ENCODE measurements around the gene STOML1.
"Not testable (repeated sequence)": the region's sequence is repeated elsewhere in the genome, so short reads cannot be mapped to it uniquely, and the experiment has no call there.

The STOML1 gene

DNA sequence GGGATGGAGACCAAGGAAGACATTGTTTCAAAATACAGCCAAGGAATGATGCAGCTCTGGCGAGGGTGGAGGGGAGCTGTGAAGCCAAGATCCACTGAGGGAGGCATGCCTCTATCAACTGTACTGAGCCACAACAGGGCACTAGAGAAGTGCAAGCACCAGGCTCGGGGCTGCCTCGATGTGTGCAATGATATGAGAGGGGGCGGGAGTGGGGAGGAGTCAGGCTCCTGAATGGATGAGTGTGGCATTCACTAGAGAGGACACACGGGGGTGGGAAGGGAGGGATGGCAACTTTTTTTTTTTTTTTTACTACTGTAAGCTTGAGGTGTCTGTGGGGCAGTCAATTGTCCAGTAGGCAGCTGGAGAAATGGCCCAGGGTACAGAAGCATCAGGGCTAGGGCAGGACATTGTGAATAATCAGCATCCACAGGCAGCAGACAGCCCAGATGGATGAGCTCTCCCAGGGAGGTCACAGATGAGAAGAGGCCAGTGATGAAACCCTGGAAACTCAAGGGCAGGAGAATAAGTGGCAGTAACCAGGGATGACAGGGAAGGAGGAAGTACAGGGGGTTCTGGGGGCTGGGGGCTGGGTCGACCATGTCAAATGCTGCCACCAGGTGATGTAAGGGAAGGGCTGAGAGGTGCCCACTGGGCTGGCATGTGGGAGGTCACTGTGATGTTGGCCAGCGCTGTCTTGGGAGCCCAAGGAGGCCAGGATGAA lies 5.9 kb downstream of the STOML1 start:
- DNase-seq = no peak

DNA sequence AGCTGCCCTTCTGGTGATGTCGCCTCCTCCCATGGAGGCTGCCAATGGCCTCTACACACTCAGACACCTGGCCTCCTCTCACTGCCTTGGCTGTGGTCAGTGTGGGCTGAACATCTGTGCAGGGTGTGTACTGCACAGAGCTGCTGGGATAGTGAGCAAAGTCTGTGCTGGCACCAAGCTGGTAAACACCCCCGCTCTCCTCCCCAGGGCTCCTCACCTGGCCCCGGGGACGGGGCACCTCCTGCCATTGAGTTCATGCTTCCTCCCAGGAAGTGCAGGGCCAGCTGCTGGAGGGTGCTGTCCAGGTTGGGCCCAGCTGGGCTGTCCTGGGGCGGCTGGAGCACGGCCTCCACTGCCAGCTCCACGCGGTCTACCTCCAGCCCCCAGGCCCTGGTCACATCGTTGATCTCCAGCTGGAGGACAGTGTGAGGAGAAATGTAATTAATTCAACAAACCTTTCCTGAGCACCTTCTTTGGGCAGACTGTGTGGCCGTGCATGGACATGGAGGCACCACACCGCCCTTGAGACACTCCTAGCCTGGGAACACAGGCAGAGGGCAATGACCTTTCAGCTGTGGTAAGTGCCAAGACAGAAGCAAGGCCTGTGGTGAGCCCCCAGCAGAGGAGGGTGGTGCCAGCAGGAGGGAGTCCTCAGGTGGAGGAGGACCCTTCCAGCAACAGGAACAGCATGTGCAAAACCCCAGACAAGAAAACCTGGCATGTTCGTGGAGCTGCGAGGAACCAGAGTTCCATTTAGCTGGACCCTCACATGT lies 6.8 kb downstream of the STOML1 start:
- no peak for DNase-seq

DNA sequence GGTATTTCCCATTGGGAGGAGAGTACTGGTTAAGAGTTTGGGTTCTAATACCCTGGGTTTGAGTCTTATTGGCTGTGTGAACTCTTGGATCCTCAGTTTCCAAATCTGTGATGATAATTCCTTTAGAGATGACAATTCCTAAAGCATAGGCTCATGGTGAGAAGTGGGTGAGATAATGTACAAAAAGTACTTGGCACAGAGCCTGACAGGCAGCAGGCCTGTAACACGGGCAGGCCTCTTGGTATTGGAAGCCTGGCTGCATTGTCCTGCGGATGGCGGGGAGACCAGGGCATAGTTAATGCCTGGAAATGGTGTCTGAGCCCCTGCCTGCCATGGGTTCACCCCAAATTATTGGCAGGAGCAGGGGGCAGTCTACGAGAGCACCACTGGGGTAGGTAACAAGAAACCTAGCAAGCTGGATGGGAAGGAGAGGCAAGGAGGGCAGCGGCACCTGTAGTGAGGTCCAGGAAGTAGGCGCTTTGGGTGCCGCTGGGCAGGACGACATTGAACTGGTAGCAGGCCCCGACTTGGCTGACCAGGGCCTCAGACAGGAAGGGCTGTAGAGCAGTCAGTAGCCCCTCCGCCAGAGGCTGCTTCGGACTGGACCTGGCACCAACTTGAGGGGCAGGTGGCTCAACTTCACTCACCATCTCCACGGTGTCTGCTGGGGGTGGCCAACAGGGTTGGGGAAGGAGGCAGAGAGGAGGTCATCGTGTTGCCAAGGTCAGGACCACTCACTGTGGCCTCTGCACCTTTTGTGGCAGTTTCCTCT lies 7.7 kb downstream of the STOML1 start:
- no peak for DNase-seq

DNA sequence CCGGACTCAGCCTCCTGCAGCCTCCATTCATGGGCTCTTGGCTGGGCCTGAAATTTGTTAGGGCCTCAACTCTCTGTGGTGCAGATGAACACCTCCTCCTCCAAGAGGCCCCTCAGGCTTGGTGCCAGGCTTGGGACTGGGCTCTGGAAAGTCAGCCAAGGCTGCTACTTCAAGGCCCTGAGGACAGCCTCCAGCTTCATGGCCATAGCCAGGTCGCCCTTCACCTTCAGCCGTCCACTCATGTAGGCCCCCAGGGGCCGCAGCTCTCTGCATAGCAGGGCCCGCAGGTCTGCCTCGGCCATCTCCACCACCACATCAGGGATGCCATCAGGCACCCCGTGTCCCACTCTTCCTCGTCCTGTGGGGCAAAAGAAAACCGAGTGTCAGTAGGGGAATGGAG lies 8.3 kb downstream of the STOML1 start:
- DNase-seq = no peak

DNA sequence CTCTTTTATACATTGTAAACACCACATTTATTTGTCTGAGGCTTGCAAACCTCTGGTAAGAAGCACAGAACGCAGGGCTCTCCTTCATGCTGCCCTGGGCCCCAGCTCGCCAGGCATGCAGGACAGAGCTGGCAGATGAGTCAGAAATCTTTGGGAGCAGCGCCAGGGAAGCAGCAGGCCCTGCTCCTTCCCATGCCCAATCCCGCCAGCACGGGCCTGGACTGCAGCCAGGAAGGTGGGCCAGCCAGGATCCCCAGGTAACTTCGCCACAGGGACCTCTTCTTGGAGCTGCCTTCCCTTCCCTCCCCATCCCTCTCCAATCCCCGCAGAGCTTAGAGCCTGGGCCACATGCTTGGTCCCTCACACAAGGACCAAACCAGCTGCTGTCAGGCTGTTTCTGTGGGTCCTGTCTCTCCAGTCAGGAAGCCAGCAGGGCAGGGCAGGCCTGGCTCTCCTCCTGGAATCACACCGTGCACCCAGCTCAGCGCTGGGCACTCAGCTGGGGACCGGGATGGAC lies 8.8 kb downstream of the STOML1 start:
- no peak for DNase-seq

DNA sequence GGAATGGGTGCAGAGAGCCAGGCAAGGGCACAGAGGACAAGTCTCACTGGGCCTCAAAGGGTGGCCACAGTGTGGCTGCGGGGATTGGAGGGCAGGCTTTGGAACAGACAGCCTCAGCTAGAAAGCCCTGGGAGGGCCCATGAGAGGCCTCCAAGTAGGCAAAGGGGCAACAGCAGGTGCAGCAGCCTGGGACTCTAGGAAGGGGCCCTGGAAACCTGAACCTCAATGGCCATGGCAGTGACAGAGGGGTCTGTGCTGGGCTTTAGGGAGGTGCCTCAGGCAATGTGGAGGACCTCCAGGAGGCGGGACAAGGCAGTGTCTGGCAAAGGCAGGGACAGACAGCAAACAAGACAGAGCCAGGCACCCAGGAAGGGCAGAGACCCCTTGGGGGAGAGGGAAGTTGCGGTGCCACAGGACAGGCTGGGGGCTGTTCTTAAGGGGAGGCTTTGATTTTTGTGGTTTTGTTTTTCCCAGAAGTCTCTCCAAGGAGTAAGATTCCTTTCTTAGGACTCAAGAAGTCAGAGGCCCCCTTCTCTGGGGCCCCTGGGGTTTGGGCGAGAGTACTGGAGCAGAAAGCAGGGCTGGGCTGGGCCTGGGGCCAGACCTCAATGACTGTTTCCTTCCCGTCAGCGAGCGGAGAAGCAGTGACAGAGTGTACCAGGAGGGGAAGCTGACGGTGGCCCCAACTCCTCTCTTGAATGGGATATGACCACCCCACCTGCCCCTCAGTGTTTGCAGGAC lies 9.7 kb downstream of the STOML1 start:
- peak; percentile 18 to 41 for DNase-seq

DNA sequence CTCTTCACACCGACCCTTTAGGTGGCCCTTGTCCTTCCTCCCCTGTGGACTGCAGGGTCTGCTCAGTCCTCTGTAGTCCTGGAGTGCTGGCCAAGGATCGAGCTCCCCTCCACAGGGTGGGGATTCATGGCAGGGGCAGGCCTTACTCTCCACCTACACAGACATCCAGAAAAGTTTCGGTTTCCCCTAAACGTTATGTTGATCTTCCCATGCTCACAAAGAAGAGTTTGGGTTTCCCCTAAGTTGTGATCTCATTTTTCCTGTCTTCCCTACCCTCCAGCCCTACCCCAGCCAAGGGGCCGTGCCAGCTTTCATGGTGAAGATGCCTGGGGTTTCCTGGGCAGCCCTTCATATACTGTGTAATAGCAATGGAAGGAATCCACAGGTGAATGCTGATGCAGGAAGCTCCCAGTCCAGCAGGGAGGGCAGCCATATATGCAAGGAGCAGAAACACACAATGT lies 10.3 kb downstream of the STOML1 start:
- peak in 1 of 2 donors; percentile 37 for DNase-seq

DNA sequence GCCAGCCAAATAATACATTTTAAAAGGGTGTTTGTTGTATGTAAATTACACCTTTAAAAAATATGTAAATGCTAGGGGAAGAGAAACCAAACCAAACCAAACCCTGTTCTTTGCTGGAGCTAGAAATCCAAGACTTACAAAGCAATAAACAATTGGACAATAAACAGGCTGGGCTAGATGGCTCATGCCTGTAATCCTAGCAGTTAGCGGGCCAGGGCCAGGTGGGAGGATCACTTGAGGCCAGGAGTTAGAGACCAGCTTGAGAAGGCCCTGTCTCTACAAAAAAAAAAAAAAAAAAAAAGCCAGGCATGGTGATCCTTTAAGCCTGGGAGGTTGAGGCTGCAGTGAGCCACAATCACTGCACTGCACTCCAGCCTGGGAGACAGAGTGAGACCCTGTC lies 12.5 kb downstream of the STOML1 start:
- DNase-seq = no peak

DNA sequence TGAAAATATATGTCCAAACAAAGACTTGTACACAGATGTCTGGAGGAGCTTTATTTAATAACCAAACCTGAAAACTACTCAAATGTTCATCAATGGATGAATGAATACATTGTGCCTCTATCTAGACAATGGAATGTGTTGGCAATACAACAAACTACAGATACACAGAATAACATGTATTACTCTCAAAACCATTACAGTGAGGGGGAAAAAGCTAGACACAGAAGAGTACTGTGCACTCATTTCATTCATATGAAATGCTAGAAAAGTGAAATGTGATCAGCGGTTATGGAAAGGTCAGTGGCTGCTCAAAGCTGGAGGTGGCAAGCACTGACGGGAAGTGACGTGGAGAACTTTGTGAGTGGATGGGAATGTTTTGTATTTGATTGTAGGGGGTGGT lies 13.2 kb downstream of the STOML1 start:
- DNase-seq = no peak

DNA sequence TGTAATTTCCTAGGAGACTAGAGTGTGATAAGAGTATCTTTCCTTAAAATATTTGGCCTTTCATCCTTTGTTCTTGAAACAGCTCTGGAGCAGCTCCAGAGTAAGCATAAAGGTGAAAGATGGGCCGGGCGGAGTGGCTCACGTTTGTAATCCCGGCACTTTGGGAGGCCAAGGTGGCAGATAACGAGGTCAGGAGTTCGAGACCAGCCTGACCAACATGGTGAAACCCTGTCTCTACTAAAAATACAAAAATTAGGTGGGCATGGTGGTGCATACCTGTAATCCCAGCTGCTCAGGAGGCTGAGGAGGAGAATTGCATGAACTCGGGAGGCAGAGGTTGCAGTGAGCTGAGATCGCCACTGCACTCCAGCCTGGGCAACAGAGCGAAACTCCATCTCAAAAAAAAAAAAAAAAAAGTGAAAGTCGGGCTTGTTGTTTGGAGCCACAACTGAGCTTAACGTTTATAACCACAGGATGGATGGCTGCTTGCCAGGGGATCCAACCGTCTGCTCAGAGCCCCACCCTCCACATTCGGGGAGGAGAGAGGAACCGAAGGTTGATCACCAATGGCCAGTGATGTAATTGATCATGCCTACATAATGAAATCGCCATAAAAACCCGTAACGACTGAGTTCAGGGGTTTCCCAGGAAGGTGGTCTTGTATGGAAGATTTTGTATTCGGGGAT lies 16.5 kb downstream of the STOML1 start:
- DNase-seq = peak in 1 of 2 donors; percentile 27

DNA sequence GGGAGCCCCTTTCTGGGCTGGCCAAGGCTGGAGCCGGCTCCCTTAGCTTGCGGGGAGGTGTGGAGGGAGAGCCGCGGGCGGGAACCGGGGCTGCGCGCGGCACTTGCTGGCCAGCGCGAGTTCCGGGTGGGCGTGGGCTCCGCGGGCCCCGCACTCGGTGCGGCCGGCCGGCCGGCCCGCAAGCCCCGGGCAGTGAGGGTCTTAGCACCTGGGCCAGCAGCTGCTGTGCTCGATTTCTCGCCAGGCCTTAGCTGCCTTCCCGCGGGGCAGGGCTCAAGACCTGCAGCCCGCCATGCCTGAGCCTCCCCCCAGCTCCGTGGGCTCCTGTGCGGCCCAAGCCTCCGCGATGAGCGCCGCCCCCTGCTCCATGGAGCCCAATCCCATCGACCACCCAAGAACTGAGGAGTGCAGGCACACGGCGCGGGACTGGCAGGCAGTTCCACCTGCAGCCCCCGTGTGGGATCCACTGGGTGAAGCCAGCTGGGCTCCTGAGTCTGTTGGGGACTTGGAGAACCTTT lies 18.4 kb downstream of the STOML1 start:
- not testable (repeated sequence) for DNase-seq

DNA sequence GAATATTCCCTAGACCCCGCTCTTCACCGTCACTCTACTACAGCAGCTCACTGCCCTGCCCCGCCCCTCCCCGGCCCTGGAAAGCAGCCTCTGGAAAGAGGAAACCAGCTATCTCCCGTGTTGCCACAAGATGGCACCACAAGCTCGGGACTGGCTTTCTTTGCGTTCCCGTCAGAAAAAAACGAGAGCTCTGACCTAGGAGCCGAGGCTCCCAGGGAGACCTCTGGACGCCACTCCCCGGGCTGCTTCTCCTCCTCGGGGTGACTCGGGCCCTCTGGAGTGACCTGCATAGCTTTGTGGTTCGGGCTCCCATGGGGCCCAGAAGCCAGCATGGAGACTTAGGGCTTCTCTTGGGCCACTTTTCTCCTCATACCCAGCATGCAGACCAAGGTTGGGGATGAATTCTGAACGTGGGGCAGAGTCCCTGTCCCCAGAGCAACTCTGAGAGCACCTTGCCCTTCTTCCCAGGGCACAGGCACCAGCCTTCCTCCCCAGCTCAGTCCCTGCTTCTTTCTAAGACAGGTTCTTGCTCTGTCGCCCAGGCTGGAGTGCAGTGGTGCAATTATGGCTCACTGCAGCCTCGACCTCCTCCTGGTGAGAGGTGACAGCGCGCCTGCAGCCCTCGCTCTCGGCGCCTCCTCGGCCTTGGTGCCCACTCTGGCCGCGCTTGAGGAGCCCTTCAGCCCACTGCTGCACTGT lies 19.0 kb downstream of the STOML1 start:
- peak; percentile 73 to 79 for DNase-seq

DNA sequence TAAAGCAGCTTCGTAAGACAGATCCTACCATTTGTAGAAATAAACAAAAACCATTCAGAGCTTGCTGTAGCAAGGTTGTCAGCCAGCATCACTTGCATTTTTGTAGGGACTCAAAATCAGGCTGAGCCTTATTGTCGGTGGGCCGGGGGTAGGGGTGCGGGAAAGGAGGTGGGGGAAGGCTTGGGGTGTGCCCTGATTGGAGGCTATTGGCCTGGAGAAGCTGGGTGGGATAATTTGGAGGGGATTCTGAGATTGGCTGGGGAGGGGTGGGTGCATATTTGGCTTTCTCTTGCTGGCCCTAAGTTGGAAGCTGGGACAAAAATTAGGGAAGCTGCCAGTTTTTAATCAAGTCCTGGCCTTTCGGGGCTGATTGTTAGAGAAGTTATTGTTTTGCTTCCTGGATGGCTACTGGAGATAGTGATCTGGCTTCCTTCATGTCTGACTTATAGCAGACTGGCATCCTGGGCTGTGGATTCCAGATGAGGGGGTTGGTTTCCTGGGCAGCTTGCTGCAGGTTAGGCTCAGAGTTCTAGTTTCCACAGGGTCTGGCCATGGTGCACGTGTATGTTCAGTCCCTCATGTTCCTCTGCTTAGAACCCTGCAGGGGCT lies 22.8 kb downstream of the STOML1 start:
- no peak for DNase-seq

DNA sequence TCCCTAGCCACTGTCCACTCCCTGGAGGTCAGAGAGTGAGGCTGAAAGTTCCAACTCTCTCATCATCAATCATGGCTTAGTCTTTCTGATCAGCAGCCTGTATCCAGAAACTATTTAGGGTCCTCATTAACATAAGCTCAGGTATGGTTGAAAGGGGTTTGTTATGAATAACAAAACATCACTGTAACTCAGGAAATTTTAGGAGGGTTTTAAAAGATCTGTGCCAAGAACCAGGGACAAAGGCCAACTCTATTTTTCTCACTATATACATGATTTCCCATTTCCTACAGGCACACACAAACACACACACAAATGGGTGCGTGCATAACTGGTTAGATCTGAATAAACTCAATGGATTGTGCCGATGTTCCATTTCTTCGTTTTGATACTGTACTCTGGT lies 23.6 kb downstream of the STOML1 start:
- DNase-seq = no peak

DNA sequence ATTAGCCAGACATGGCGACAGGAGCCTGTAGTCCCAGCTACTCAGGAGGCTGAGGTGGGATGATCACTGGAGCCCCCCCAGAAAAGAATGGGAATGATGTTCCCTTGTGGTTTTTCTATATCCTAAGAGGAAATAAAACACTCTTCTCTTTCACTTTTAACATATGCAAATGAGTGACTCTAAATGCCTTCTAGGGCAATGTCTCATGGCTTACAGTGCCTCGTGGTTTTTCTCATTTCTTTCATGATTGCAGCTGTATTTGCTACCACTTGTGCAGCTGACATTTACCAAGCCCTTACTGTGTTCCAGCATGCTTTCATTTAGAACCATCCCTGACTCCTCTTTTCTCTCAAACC lies 26.4 kb downstream of the STOML1 start:
- DNase-seq = peak in 1 of 2 donors; percentile 25

DNA sequence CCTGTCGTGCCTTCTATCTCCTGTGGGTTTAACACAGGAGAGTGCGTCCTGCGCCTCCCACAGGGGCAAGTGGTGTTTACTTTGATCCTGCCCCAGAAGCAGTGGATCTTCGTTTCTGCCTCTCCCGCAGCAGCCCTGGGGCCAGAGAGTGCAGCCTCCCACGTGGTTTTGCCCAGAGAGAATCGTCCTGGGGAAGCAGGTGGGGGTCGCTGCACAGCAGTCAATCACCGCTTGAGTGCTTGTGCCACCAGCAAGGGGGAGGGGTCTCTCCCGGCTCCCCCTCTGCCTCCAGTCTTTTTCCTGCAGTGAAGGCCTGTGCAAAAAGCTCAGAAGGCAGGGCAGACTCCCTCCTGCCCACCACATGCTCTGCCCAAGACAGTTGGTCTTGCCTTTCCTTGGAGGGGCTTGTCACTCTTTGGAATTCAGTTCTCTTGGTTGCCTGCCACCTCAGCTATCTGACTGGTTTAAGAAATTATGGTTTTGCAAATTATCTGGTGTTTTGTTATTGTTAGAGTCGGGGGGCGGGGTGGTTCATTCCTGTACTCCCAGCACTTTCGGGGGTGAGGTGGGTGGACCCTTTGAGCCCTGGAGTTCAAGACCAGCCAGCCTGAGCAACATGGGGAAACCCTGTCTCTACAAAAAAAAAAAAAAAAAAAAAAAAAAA lies 26.9 kb downstream of the STOML1 start:
- peak; percentile 17 to 20 for DNase-seq

DNA sequence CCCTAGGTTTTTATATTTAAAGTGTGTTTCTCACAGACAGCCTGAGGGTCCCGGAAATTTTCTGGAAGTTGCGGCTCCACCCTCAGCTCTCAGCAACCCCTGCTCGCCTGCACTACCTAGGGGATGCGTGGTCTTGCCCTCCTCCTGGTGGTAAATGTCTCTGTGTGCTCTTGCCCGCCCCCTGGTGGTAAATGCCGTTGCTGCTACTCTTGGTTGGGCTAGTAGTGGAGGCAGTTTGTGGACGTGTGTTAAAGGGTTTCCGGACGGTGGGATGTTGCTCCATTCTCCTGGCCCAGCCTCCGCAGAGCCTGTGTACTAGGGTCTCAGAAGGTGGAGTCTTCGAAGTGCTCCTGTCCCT lies 27.4 kb downstream of the STOML1 start:
- peak; percentile 79 to 89 for DNase-seq

DNA sequence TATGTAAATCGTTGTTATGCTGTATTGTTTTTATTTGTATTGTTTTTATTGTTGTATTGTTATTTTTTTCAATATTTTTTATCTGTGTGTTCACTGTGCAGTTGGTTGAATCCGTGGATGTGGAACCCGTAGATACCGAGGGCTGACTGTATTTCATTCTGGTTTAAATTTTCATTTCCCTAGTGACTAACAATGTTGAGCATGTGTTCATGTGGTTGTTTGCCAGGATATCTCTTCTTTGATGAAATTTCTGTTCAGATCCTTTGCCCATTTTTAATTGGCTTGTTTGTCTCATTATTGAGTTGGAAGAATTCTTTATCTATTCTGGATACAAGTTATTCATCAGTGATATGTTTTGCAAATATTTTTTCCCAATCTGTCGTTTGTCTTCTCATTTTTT lies 29.7 kb downstream of the STOML1 start:
- no peak for DNase-seq

DNA sequence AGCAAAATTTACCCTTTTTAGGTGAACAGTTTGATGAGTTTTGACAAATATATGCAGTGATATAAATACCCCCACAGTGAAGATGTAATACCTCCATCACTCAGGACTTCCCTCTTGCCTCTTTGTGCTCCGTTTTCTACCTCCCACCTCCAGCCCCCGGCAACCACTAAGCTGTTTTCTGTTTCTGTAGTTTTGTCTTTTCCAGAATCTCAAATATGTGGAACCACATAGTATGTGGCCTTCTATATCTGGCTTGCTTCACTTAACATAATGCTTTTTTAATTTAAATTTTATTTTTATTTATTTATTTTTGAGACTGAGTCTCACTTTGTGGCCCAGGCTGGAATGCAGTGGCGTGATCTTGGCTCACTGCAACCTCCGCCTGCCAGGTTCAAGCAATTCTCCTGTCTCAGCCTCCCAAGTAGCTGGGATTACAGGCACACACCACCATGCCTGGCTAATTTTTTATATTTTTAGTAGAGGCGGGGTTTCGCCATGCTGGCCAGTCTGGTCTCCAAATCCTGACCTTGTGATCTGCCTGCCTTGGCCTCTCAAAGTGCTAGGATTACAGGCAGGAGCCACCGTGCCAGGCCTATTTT lies 31.5 kb downstream of the STOML1 start:
- not testable (repeated sequence) for DNase-seq

DNA sequence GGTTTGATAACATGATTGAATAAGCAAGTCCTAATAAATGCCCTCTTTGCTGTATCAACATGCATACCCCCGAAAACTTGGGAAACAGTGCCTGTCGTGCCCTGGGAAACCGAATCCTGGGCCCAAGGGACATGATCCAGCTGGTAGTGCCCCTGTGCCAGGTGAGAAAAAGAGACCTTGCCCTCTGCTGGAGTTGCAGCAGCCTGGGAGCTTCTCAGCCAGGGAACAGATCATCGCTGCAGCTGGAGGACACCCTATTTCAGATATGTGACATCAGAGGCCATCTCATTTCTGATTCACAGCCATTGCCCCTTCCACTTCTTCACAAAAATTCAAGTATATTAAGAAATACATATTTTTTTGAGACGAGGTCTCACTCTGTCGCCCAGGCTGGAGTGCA lies 32.3 kb downstream of the STOML1 start:
- no peak for DNase-seq
